Effector memory CD8-positive, alpha-beta T cell (primary cell): ENCODE measurements around the gene SLC30A2.

Source experiments
- ATAC-seq: fragments of 150-1000 bp; cut with Tn5 transposase; replicated peaks from 2 replicates; pipeline ENCODE4 v1.10.0; 2021; ENCODE audit warnings: mild to moderate bottlenecking, moderate library complexity
- DNase-seq, 3 experiments: peaks; one replicate each; pipeline ENCODE4 v3.0.0; 2021
- H3K27ac Mint-ChIP-seq, 2 donors: one replicate each; pipeline ENCODE4 v1.8.0; 2022; ENCODE audit warnings: mild to moderate bottlenecking in 2 of 2, mixed read lengths in 2 of 2, moderate library complexity in 2 of 2
- H3K27me3 Mint-ChIP-seq, 2 donors: one replicate each; pipeline ENCODE4 v1.8.0; 2022; ENCODE audit warnings: mixed read lengths in 2 of 2
- H3K36me3 Mint-ChIP-seq: one replicate; pipeline ENCODE4 v1.8.0; 2022; ENCODE audit warnings: mild to moderate bottlenecking, moderate library complexity, mixed read lengths; ENCODE audit not compliant: insufficient read depth
- H3K4me1 Mint-ChIP-seq, 2 donors: one replicate each; pipeline ENCODE4 v1.8.0; 2022; ENCODE audit warnings: low read depth in 2 of 2, mixed read lengths in 2 of 2
- H3K4me3 Mint-ChIP-seq, 2 donors: one replicate each; pipeline ENCODE4 v1.8.0; 2022; ENCODE audit warnings: mild to moderate bottlenecking in 2 of 2, mixed read lengths in 2 of 2, moderate library complexity in 2 of 2
- H3K9me3 Mint-ChIP-seq, 2 donors: one replicate each; pipeline ENCODE4 v1.8.0; 2022; ENCODE audit warnings: mixed read lengths in 2 of 2

The SLC30A2 gene

DNA sequence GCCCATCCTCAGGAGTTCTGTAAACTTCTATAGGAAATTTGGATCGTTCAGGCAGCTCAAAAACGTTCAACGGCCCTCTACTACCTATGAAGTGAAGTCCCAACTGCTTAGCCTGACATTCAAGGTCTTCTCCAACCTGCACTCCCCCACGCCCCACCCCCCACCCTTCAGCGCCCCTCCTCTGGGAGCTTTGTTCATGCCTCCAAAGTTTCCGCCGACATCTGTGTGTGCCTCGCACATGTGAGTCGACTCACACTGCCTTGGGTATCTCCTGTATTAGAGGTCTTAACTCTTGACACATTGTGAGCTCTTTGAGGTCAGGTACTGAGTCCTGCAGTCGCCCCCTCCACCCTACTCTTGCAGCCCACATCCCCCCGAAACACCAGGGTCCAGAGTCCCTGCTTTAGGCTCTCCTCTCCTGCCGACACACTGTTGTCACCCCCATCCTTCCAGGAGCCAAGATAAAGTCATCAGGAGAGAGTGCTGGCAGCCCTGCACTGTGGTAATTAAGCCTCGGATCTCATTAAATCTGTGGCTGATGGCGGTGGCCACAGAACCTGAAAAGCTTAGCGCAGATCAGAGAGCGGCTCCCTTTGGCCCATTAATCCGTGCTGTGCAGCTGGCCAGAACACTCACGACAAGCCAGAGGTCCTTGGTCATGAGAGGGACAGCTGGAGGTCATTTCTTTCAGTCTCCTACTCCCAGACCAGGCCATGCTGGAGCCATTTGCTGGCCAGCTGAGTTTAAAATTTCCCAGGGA is 46.7 kb downstream of the SLC30A2 start:
- ATAC-seq (no peak), DNase-seq (no peak)
- H3K4me3 Mint-ChIP-seq: no peak overlapping the region
- H3K27me3 Mint-ChIP-seq: peaks cover 2 to 9% of the 10 kb centered on the region in 2 donors
- H3K27ac Mint-ChIP-seq: no peak overlapping the region
- H3K9me3 Mint-ChIP-seq: no peaks in the 10 kb centered on the region
- H3K36me3 Mint-ChIP-seq: peaks cover 16% of the 10 kb centered on the region
- H3K4me1 Mint-ChIP-seq: peaks cover 16% of the 10 kb centered on the region in 2 donors

DNA sequence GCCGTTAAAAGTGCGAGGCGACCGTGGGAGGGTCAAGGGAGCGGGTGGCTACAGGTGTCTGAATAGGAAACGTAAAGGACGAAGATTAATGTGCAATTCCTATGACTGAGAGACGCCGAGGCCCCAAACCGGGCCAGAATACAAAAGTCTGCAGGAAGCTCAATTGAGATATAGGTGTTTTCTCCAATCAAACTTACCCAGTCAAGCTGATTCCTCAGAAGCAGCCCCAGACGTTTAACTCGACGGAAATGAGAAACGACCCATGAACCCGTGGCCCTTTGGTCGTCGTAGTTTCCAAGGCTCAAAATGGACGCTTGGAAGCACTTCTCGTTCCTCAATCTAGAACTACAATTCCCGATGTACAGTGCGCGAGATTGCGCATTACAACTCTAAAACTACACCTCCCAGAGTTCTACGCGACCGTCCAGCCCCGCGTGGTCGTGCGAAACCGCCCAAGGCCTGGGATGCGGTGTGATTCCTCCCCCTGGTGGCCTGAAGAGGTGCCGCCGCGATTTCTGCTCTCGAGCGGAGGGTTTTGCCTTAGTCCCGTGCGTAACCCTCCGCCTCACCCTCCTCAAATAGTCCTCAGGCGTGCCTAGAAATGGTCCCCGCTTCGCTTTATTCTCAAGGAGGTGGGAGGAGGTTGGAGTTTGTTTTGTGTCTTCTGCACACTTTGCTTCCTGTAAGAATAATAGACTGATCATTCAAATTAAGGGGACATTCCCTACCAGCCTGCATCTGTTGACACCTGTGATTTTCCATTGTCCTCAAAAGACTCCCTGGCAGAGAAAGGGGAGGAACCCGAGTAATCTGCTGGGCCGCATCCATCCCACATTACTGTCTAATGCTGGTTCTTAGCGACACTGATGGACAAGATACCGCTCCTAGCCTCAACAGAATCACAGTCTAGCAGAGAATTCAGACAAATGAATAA is 47.8 kb downstream of the SLC30A2 start, which contains the start of gene PAFAH2:
Gene PAFAH2 (minus strand): TSS at position 236 of the 934 bp plus-strand sequence. CDS start 7,247 bp downstream, outside the sequence.
- ATAC-seq: peak; percentile 97
- H3K4me1 Mint-ChIP-seq: peaks cover 21 to 23% of the 10 kb centered on the region in 2 donors
- peak within 1 kb of the TSS; percentile 97 to 99 for H3K27ac Mint-ChIP-seq
- DNase-seq: peak; percentile 95 to 96 (median 95)
- no peaks in the 10 kb centered on the region for H3K27me3 Mint-ChIP-seq
- peak within 1 kb of the TSS; percentile 91 to 97 for H3K4me3 Mint-ChIP-seq
- no peaks in the 10 kb centered on the region for H3K9me3 Mint-ChIP-seq
- peaks cover 16% of the 10 kb centered on the region for H3K36me3 Mint-ChIP-seq

DNA sequence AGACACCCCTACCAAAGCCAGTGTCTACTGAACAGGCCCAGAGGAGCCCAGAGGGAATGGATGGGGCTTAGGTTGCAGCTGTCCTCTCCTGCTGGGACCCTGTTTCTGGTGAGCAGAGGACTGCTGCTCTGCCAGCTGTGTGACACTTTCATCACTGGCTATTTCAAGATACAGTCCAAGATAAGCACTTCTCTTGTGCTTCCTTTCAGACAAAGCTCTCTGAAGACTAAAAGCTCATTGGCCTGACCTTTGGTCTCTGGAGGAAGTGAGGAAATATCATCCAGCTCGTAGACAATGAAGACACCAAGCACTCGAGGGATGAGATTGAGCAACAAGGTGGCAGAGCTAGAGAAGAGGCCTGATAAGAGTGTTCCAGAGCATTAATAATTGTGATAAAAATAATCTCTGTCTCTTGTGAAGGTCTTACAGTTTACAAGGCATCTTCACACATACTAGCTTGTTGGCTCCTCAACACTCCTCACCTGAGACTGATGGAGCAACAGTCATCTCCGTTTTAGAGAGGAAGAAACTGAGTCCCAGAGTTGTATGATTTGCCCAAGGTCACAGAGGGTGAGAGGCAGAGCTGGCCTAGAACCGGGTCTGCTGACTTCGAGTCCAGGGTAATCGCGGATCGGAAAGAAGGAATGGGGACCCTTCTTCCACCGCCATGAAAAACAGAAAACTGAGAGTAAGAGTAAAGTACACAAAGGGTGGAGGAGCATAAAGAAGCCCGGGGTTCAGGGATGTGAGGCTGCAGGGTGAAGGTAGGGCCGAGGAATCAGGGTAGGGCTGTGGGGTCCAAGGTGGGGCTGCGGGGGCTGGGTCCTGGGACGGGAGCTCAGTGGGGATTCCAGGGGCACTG is 48.7 kb downstream of the SLC30A2 start:
- no peaks in the 10 kb centered on the region for H3K27me3 Mint-ChIP-seq
- H3K27ac Mint-ChIP-seq: peak overlapping the region; percentile 97 to 99
- H3K4me1 Mint-ChIP-seq: peaks cover 29 to 32% of the 10 kb centered on the region in 2 donors
- peaks cover 16% of the 10 kb centered on the region for H3K36me3 Mint-ChIP-seq
- H3K4me3 Mint-ChIP-seq: peak overlapping the region; percentile 91 to 97
- peak in 1 of 3 experiments; percentile 12 for DNase-seq
- peak; percentile 0 for ATAC-seq
- H3K9me3 Mint-ChIP-seq: no peaks in the 10 kb centered on the region

DNA sequence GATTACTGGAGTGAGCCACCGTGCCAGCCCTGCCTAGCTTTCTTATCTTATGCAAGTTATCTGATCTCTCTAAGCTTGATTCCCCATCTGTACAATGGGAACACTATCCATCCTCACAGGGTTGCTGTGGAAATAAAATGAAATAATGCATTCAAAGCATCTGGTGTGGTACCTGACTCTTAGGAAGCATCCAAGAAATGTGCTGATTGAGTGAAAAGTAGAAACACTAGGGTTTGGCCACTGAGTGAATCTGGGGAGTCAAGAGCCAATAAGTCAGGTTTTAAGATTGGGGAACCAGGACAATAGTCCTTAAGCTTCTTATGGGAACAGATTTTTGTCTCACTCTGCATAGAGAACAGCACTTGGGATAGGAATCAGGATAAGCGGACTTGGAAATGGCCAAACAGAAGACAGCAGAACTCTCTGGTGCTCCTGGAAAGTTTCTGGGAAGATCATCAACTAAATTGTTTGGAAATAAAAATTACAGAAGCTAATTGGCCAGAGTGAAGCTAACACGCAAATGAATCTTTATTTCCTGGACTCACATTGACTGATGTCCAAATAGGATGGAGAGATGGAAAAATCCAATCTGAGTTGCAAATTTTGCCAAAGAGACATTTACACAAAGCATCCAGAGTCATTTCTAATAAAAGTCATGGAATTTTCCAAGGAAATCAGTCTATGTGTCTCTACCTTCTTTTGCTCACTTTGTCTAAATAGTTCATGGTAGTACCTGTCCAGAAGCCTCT is 51.3 kb downstream of the SLC30A2 start:
- ATAC-seq (no peak), DNase-seq (no peak)
- Mint-ChIP-seq H3K36me3 (peaks cover 26% of the 10 kb centered on the region), H3K27me3 (no peaks in the 10 kb centered on the region), H3K4me1 (peaks cover 48 to 50% of the 10 kb centered on the region in 2 donors), H3K9me3 (no peaks in the 10 kb centered on the region), H3K4me3 (no peak overlapping the region), H3K27ac (peak overlapping the region in 1 of 2 donors; percentile 27)

DNA sequence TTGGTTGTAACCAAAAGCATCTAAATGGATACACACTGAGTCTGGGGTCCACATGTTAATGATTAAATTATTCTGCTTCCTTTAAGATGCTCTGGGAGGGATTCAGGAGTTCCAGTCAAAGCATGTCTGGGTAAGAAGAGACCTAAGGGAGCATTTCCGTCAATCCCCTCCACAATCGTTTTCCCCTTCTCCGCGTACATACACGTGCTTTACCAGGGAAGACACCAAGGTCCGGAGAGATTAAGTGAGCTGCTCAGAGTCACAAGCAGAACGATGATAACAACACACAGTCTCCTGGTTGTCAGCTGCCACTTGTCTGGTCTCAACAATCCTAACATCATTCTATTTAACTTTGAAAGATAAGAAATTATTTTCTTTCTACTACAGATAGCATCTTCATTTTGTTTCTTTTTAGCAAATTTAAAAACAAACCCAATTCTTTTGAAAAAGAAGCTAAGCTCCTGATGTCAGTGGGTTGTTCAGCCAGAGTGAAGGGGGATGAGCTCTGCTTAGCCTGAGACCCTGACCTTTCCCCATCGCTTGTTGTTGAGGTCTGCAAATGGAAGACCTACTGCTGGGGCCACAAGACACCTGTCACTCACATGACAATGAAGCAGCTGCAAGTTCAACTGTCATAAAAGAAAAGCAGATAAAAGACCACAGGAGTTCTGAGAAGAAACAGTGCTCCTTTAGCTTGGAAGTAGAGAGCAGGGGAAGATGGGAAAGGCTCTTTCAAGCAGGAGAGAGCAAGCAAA is 52.5 kb downstream of the SLC30A2 start:
- Mint-ChIP-seq H3K4me1 (peaks cover 53 to 62% of the 10 kb centered on the region in 2 donors), H3K27ac (peak overlapping the region; percentile 51 to 96), H3K9me3 (no peaks in the 10 kb centered on the region), H3K36me3 (peaks cover 30% of the 10 kb centered on the region), H3K4me3 (peak overlapping the region in 1 of 2 donors; percentile 22), H3K27me3 (no peaks in the 10 kb centered on the region)
- DNase-seq (no peak), ATAC-seq (no peak)

DNA sequence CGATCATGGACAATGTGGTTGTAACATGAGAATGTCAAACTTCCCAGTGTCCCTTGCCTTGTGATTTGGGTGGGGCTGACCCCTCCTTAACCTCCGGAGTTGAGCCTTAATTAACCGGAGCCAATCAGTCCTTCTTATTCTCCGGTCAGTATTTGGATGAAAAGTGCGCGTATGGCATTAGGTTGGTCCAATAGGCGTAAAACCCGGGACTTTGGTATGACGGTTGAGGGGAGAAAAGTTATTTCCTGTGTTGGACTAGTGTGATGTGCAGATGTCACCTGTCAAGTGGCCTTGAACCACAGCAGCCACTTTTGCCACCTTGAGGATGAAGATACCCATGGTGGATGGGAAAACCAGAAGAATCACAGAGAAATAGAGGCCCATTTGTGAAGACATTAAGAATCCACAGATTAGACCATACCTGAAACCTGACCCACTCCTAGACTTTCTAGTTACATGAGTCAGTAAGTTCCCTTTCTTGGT is 53.2 kb downstream of the SLC30A2 start:
- ATAC-seq (no peak), DNase-seq (no peak)

DNA sequence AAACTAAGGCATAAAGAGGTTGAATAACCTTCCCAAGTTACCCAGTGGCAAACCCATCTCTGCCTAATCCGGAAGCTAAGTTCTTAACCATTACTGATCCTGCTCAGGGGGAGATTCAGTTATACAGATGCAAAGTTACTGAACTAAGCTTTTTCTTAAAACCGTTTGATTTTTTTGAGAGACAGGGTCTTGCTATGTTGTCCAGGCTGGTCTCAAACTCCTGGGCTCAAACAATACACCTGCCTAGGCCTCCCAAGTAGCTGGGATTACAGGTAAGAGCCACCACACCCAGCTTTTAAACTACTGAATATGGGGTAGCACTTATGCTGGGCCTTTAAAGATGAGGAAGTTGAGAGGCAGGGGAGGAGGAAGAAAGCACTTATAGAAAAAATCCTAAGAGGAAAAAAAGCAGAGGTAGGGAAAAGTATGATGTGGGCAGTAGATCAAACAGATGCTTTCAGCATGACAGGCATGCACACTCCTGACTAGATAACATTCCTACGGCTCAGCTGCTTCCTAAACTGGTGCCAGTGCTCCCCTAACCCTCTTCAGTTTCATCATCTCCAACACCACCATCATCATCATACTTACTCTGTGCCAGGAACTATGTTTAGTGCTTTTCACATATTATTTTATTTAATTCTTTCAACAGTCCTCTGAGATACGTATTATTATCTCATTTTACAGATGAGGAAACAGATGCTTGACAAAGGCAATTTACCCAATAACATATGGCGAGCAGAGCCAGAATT is 53.8 kb downstream of the SLC30A2 start:
- Mint-ChIP-seq H3K9me3 (no peaks in the 10 kb centered on the region), H3K4me3 (peak overlapping the region in 1 of 2 donors; percentile 9), H3K36me3 (peaks cover 26% of the 10 kb centered on the region), H3K27me3 (no peaks in the 10 kb centered on the region), H3K4me1 (peaks cover 50 to 67% of the 10 kb centered on the region in 2 donors), H3K27ac (peak overlapping the region; percentile 51 to 96)
- DNase-seq (no peak), ATAC-seq (no peak)

More for the DNA sequence above, 53.2 kb downstream of the SLC30A2 start:
- Mint-ChIP-seq H3K4me3 (peak overlapping the region in 1 of 2 donors; percentile 22), H3K27ac (peak overlapping the region; percentile 51 to 96), H3K4me1 (peaks cover 53 to 67% of the 10 kb centered on the region in 2 donors), H3K9me3 (no peaks in the 10 kb centered on the region), H3K27me3 (no peaks in the 10 kb centered on the region), H3K36me3 (peaks cover 26% of the 10 kb centered on the region)

DNA sequence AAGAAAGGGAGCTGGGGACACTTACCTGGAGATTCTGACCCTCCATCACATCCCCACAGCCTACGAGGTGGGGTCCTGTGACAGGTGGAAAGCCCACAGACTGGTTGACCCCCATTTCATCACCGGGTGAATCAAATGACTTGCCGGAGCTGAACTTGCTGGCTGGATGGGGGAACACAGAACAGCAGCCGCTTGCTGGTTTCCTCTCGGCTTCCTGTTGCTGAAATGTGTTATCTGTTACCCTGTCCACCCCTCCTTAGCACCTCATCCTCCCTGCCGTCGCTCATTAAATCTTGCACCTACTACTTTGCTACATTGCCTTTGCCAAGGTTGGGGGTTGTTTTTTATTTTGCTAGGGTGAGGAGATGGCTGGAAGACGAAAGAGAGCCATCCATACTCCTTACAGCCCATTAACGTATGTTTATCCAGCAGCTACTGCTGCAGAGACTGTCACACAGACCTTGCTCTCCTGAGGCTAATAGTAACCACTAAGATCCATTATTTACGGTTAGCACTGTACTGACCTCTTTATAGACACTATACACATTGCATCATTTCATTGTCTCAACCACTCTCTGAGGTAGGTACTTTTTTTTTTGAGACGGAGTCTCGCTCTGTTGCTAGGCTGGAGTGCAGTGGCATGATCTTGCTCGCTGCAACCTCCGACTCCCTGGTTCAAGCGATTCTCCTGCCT is 55.1 kb downstream of the SLC30A2 start:
- peak; percentile 50 to 51 (median 51) for DNase-seq
- peaks cover 27% of the 10 kb centered on the region for H3K36me3 Mint-ChIP-seq
- peak overlapping the region; percentile 95 to 96 for H3K27ac Mint-ChIP-seq
- peak overlapping the region; percentile 75 to 89 for H3K4me3 Mint-ChIP-seq
- no peaks in the 10 kb centered on the region for H3K9me3 Mint-ChIP-seq
- H3K27me3 Mint-ChIP-seq: no peaks in the 10 kb centered on the region
- ATAC-seq: peak; percentile 97
- H3K4me1 Mint-ChIP-seq: peaks cover 50 to 67% of the 10 kb centered on the region in 2 donors

DNA sequence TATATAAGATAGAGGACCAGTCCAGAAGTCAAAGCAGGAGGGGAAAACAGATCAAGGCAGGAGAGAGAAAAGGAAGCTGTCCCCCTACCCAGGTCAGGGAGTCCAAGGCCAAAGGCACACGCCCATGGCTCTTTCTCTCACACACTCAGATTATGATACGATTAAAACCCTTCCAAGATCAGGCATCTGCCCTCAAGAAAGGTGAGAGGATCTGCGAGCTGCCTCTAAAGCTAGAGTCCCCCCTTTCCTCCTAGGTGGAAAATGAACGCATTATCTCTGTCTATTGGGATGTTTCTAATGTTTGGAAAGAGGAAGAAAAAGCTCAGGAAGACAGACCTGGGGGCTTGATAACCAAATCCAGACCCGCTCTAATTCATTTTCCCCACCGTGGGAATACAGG is 55.7 kb downstream of the SLC30A2 start:
- Mint-ChIP-seq H3K36me3 (peaks cover 33% of the 10 kb centered on the region), H3K4me3 (peak overlapping the region; percentile 75 to 89), H3K4me1 (peaks cover 55 to 68% of the 10 kb centered on the region in 2 donors), H3K27me3 (no peaks in the 10 kb centered on the region), H3K9me3 (no peaks in the 10 kb centered on the region), H3K27ac (peak overlapping the region; percentile 95 to 96)
- no peak for DNase-seq
- no peak for ATAC-seq

DNA sequence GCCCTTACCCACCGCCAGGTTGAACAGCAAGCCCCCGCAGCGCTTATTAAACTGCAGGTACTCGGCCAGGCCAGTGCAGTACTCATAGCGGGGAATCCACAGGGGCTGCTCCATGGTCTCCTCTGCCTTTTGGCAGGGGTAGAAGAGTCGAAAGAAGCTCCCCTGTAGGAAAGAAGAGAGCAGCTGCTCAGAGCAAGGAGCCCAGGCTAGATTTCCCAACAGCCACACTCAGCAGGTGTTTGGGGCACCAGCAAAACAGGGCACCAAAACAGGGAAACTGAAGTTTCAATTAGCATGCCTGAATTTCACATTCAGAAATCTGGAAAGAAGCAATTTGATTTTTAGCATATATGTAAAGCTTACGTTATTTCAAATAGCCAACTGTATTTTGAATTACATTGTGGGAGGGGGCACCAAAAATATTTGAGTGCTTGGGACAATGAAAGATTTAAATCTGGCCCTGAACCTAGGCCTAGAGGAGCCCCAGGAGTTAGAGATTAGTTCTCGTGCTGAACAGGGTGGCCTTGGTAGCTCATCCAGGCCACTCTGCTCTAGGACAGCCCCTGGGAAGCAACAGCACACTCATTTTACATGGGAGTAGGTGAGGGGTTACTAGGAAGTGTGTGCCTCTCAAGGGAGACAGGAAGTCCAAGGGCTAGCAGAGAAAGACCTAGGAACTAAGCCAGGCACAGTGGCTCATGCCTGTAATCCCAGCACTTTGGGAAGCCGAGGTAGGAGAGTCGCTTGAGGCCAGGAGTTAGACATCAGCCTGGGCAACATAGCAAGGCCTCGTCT is 56.3 kb downstream of the SLC30A2 start:
- DNase-seq (no peak), ATAC-seq (no peak)
- Mint-ChIP-seq H3K27ac (peak overlapping the region; percentile 95 to 96), H3K4me1 (peaks cover 56 to 68% of the 10 kb centered on the region in 2 donors), H3K27me3 (no peaks in the 10 kb centered on the region), H3K9me3 (no peaks in the 10 kb centered on the region), H3K4me3 (peak overlapping the region; percentile 75 to 89), H3K36me3 (peaks cover 39% of the 10 kb centered on the region)
